ENCODE measurements around the gene ARHGAP24. TPM values are rescaled to one million over a fixed set of nuclear protein-coding genes. Genes with fewer than 3 reads are reported as not detected.
"Not testable (repeated sequence)": the region's sequence is repeated elsewhere in the genome, so short reads cannot be mapped to it uniquely, and the experiment has no call there.

ARHGAP24 gene
- total RNA-seq, 6 experiments from 2014 or later, result 4.0 to 7.3 (median 6.1) TPM

- TF ChIP-seq POLR2A (IDR thresholded peaks at IDR 0.05) (no peak), CTCF (IDR thresholded peaks at IDR 0.05) (no peak)
- DNase-seq, result no peak
- Histone ChIP-seq H3K36me3 (no peaks in the 10 kb centered on the region), H3K27ac (no peak overlapping the region), H3K27me3 (no peaks in the 10 kb centered on the region), H3K4me1 (no peaks in the 10 kb centered on the region), H3K9me3 (no peaks in the 10 kb centered on the region), H3K4me3 (no peak overlapping the region)
- no peak for ATAC-seq
- intact Hi-C loops (cut with DNase I), result no loop called here
- WGBS (ENCODE audit: insufficient coverage, low coverage, low lambda C conversion rate, missing lambda C conversion rate), result 83% methylated on average over 2 of the region's 7 CpGs
Observed at GRCh38 chr4:85910985-85911384, 436.0 kb downstream of the ARHGAP24 start.

DNA sequence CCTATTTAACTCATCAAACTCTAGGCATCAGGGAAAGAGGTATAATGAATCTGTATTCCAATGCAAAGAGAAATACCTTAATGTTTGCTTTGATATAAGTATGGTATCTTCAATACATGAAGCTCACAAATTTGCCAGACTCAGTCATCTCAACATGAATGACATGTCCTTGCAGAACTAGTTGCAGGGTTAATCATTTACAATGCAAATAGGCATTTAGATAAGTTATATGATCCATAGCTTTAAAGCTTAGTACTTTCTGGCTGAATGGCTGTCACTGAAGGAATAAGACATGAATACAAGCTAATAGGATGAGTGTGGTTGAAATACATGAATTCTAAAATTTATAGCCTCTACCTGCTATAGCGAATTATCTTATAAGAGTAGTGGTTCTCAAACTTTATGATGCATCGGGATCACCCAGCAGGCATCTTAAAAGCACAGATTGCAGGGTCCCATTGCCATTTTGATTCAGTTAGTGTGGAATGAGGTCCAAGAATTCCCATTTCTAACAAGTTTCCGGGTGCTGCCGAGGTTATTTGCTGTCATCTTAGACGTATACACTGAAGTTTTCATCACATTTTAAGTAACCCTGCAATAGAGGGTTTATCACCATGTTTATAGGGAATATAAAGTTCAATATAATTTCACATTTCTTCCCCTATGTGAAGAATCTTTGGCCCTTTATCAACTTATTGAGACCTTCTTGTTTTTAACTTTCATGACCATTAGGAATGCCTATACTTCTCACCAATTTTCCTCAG is 439.2 kb downstream of the ARHGAP24 start:
- no peaks in the 10 kb centered on the region for H3K9me3 ChIP-seq
- H3K27ac ChIP-seq, result no peak overlapping the region
- ATAC-seq, result no peak
- 92% methylated on average over 5 of the region's 5 CpGs for WGBS (ENCODE audit: insufficient coverage, low coverage, low lambda C conversion rate, missing lambda C conversion rate)
- DNase-seq, result no peak
- intact Hi-C loops (cut with DNase I), result no loop called here
- H3K27me3 ChIP-seq, result no peaks in the 10 kb centered on the region
- no peak for TF ChIP-seq POLR2A (IDR thresholded peaks at IDR 0.05)
- TF ChIP-seq CTCF (IDR thresholded peaks at IDR 0.05), result no peak
- no peaks in the 10 kb centered on the region for H3K4me1 ChIP-seq
- H3K4me3 ChIP-seq, result no peak overlapping the region
- no peaks in the 10 kb centered on the region for H3K36me3 ChIP-seq

GRCh38 chr4:85915570-85915969 is 440.6 kb downstream of the ARHGAP24 start:
- H3K4me1 ChIP-seq; intact Hi-C loops (cut with DNase I); H3K4me3 ChIP-seq; H3K27me3 ChIP-seq; DNase-seq; H3K36me3 ChIP-seq; H3K9me3 ChIP-seq; H3K27ac ChIP-seq; ATAC-seq: not testable (repeated sequence)
- 61% methylated on average over 6 of the region's 6 CpGs for WGBS (ENCODE audit: insufficient coverage, low coverage, low lambda C conversion rate, missing lambda C conversion rate)

- DNase-seq, result no peak
- 85% methylated on average over 6 of the region's 6 CpGs for WGBS (ENCODE audit: insufficient coverage, low coverage, low lambda C conversion rate, missing lambda C conversion rate)
Observed at GRCh38 chr4:85919200-85919887, 444.4 kb downstream of the ARHGAP24 start.

GRCh38 chr4:85925071-85925470 is 450.1 kb downstream of the ARHGAP24 start:
- 85% methylated on average over 6 of the region's 6 CpGs for WGBS (ENCODE audit: insufficient coverage, low coverage, low lambda C conversion rate, missing lambda C conversion rate)
- Histone ChIP-seq H3K4me3 (no peak overlapping the region), H3K27ac (no peak overlapping the region), H3K36me3 (no peaks in the 10 kb centered on the region), H3K4me1 (peaks cover 0 to 18% (median 7%) of the 10 kb centered on the region in 4 donors), H3K27me3 (no peaks in the 10 kb centered on the region), H3K9me3 (no peaks in the 10 kb centered on the region)
- no peak for DNase-seq
- TF ChIP-seq POLR2A (IDR thresholded peaks at IDR 0.05), result no peak
- no peak for TF ChIP-seq CTCF (IDR thresholded peaks at IDR 0.05)
- intact Hi-C loops (cut with DNase I), result no loop called here
- no peak for ATAC-seq

More at GRCh38 chr4:85919200-85919887, 444.4 kb downstream of the ARHGAP24 start:
- Histone ChIP-seq H3K27me3 (no peaks in the 10 kb centered on the region), H3K36me3 (no peaks in the 10 kb centered on the region), H3K27ac (no peak overlapping the region), H3K9me3 (no peaks in the 10 kb centered on the region), H3K4me1 (peaks cover 0 to 8% (median 2%) of the 10 kb centered on the region in 4 donors), H3K4me3 (no peak overlapping the region)
- TF ChIP-seq POLR2A (IDR thresholded peaks at IDR 0.05), result no peak
- no peak for ATAC-seq
- intact Hi-C loops (cut with DNase I), result no loop called here

All from right lobe of liver (tissue), 6 donors.